ENCODE data around the gene KRT34.
A peak's percentile ranks its signal among the peaks of the same experiment; 100 is the strongest.

Gene KRT34

GRCh38 chr17:41329279-41329948, 52.7 kb downstream of the KRT34 start:
- ATAC-seq (ENCODE audit: low read depth) (peak; percentile 79), DNase-seq (ENCODE audit: low spot score) (no peak)
- Histone ChIP-seq H3K27me3 (ENCODE audit: insufficient read depth, poor library complexity, severe bottlenecking) (no peaks in the 10 kb centered on the region), H3K36me3 (ENCODE audit: low read depth) (no peaks in the 10 kb centered on the region), H3K4me1 (ENCODE audit: insufficient read depth, poor library complexity, severe bottlenecking) (no peaks in the 10 kb centered on the region), H3K9me3 (ENCODE audit: severe bottlenecking) (no peaks in the 10 kb centered on the region), H3K4me3 (ENCODE audit: severe bottlenecking) (no peak overlapping the region), H3K27ac (ENCODE audit: poor library complexity, severe bottlenecking) (no peak overlapping the region)
- peak; percentile 78 for TF ChIP-seq CTCF (IDR thresholded peaks at IDR 0.05; ENCODE audit: poor library complexity, severe bottlenecking)

GRCh38 chr17:41328207-41328606, 53.9 kb downstream of the KRT34 start:
- no peak for TF ChIP-seq CTCF (IDR thresholded peaks at IDR 0.05; ENCODE audit: poor library complexity, severe bottlenecking)

More at GRCh38 chr17:41328207-41328606, 53.9 kb downstream of the KRT34 start:
- no peaks in the 10 kb centered on the region for H3K36me3 ChIP-seq (ENCODE audit: low read depth)
- H3K4me3 ChIP-seq (ENCODE audit: severe bottlenecking): no peak overlapping the region
- no peaks in the 10 kb centered on the region for H3K9me3 ChIP-seq (ENCODE audit: severe bottlenecking)
- no peaks in the 10 kb centered on the region for H3K27me3 ChIP-seq (ENCODE audit: insufficient read depth, poor library complexity, severe bottlenecking)
- DNase-seq (ENCODE audit: low spot score): no peak
- no peak for ATAC-seq (ENCODE audit: low read depth)
- H3K27ac ChIP-seq (ENCODE audit: poor library complexity, severe bottlenecking): no peak overlapping the region
- no peaks in the 10 kb centered on the region for H3K4me1 ChIP-seq (ENCODE audit: insufficient read depth, poor library complexity, severe bottlenecking)
